LNCAP (cell line): ENCODE measurements around the gene CREBBP.

Experiments used
- CTCF ChIP-seq: fragments of 450-650 bp; IDR thresholded peaks from 2 replicates; pipeline ENCODE4 v1.5.1; 2017; ENCODE audit warnings: mild to moderate bottlenecking

CREBBP gene

GRCh38 chr16:3791701-3792100 lies 88.8 kb downstream of the CREBBP start:
- no peak for TF ChIP-seq CTCF

GRCh38 chr16:3789375-3790099 lies 91.0 kb downstream of the CREBBP start:
- TF ChIP-seq CTCF: no peak

DNA sequence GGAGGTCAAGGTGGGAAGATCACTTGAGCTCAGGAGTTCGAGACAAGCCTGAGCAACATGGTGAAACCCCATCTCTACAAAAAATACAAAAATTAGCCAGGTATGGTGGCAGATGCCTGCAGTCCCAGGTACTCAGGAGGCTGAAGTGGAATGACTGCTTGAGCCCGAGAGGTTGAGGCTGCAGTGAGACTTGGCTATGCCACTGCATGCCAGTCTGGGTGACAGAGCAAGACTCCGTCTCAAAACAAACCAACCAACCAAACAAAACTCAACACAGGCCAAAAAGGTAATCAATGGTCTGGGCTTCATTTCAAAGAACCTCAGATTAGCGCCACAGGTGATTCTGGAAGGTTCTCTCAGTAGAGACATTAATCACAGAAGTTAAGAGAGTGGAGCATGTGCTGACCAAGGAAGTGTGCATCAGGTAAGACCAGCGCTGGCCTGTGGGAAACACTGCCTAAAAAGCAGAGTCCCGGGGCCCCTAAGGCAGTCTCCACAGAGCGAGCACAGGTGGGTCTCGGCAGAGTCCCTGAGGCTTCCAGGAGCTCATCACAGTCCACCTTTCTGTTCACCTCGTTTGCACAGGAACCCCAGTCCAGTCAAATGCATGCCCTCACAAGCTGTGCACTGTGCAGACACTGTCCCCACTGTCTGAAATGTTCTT lies 91.7 kb downstream of the CREBBP start:
- TF ChIP-seq CTCF: no peak

DNA sequence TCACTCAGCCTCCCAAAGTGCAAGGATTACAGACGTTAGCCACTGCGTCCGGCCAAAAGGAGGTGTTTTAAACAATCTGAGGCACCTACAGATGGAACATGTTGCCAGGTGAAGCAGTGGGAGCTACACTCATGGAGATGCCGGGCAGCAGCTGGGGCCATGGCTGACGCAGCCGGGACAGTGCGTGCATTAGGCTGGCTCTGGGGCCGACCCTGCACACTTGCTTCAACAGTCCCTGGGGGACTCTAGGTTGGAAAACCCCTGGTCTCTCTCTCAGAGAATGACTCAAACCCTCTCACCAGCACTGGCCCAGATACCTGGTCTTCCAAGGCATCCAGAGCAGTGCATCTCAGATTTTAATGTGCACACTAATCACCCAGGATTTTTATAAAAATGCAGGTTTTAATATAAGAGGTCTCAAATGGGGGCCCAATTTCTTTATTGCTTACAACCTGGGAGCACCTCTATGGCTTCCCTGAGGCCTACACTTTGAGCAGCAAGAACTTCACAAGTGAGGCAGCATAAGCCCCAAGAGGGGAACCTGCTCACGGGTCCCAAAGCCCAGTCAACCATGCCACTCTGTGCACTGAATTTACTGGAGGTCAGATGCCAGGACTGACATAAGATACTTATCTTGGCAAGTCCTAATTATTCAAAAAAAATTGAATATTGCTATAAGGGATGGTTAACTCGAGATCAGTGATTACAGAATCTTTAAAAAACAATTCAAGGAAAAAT lies 92.4 kb downstream of the CREBBP start:
- no peak for TF ChIP-seq CTCF

- TF ChIP-seq CTCF: no peak
Observed at GRCh38 chr16:3785413-3785812, 95.1 kb downstream of the CREBBP start.

DNA sequence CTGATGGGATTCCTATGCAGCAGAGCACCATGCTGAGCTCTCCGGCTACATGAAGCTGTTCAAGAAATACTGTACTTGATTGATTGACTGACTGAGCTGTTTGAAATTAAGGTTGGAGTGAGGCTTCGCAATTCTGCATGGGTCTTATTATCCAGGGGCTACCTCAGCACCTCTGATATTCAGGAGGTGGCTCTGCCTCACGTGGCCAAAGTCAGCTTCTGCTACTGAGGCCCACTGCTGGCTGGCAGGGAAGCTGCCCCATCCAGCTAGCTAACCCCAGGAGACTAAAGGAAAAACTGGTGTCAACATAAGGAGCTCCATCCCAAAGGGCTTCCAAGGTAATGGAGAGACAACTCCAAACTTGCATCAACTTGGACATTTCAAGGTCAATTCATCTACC lies 97.0 kb downstream of the CREBBP start:
- TF ChIP-seq CTCF: no peak

DNA sequence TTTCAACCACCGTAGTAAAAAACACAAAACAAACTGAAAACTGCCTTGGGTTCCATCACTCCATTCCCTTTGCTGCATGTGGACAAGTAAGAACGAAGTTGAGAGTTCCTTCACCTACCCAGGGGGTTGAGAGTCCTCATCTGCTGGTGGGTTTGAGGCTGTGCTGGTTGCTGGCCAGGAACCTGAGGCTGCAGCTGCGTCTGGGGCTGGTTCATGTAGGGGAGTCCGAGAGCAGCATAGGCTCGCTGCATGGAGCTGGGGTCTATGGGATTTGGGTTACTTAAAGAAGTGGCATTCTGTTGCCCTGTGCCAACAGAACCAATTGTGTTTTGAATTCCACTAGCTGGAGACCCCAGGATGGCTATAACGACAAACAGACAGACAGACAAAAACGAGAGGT lies 97.9 kb downstream of the CREBBP start:
- TF ChIP-seq CTCF: no peak
